HG02981 (cell line): ENCODE measurements around the gene ATP6V1C2.
"Not testable (repeated sequence)": the region's sequence is repeated elsewhere in the genome, so short reads cannot be mapped to it uniquely, and the experiment has no call there.

ENCODE experiments used
- ATAC-seq: cut with Tn5 transposase; IDR thresholded peaks from one replicate; pipeline ENCODE4 v1.9.1; 2021; ENCODE audit warnings: mild to moderate bottlenecking, moderate library complexity; ENCODE audit not compliant: unreplicated experiment

ATP6V1C2 gene

GRCh38 chr2:10765461-10765860 lies 44.0 kb downstream of the ATP6V1C2 start:
- ATAC-seq: no peak

GRCh38 chr2:10765914-10766313 lies 44.5 kb downstream of the ATP6V1C2 start:
- ATAC-seq: no peak

DNA sequence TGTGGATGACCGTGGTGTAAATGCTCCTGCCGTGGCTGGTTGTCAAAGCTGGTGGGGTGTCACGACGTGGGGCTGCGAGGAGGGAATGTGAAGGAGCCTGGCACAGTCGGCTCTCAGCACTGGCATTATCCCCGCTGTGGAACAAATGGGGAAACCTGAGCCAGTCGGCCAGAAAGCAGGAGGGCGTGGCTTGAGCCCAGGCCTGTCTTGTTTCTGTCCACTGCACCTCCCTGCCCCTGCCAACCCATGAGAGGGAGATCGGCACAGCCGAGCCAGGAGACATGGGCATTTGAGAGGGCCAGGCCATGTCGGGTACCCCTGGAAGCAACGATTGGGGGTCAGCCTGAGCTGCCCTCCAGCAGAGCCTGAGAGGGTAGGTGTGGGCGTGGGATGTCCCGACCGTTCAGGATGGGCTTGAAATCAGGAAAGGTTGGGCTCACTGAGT lies 46.7 kb downstream of the ATP6V1C2 start:
- no peak for ATAC-seq

GRCh38 chr2:10770956-10771750 lies 49.7 kb downstream of the ATP6V1C2 start:
- ATAC-seq: no peak

DNA sequence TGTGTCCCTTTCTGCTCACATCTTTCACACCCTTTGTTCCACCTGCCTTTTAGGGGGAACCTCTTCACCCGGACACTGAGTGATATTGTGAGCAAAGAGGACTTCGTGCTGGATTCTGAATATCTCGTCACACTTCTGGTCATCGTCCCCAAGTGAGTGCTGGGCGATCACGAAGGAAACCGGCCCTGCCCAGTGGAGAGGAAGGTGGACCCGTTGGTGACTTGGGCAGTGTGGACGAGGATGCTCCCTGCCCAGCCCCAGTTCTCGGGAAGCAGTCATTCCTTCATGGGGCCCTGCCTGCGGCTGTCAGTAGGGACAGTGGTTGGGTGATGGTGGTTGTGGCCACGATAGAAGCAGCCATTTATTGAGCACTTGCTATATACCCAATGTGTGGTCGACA lies 50.4 kb downstream of the ATP6V1C2 start:
- no peak for ATAC-seq

DNA sequence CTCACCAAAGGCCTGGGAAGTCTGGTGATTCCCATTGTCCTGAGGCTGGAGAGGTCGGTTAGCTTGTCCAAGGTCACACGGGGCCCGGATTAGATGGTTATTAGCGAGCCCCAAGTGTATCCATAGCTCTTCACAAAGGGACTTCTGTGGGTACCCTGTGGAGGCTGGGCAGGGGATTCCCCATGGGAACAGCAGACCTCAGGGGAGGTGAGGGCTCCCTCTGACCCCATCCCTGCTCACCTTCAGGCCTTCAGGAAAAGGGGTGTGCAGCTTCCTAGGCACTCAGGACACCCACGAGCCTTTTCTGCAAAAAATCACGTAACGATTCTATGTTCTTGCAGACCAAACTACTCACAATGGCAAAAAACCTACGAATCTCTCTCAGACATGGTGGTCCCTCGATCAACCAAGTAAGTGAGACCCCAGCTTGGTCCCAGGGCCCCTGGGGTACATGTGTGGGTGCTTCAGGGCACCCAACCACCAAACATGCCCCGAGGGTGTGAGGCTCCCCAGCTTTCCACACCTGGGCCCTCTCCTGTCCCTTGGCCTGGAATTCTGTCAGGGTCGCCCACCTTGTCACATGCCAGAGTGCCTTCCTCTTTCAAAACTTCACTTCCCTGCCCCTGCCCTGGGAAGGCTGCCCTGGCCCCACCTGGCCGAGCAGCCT lies 50.9 kb downstream of the ATP6V1C2 start:
- no peak for ATAC-seq

DNA sequence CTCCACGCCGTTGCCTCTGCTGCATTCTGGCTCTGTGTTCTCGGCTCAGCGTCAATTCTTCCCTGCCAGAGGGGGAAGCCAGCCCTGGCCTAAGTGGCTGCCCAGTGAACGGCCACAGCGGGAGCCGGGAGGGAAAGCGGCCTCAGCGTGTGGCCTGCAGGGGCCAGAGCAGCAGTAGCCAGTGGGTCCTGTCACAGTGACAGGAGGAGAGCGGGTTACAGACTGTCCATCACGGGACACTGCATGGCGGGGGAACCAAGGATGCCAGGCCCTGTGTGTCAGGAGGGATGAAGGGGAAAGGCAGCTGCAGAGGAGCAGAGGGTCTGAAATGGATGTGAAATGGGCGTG lies 51.4 kb downstream of the ATP6V1C2 start:
- no peak for ATAC-seq

GRCh38 chr2:10773821-10774341 lies 52.5 kb downstream of the ATP6V1C2 start:
- ATAC-seq: no peak

GRCh38 chr2:10774394-10774793 lies 53.0 kb downstream of the ATP6V1C2 start:
- ATAC-seq: no peak

DNA sequence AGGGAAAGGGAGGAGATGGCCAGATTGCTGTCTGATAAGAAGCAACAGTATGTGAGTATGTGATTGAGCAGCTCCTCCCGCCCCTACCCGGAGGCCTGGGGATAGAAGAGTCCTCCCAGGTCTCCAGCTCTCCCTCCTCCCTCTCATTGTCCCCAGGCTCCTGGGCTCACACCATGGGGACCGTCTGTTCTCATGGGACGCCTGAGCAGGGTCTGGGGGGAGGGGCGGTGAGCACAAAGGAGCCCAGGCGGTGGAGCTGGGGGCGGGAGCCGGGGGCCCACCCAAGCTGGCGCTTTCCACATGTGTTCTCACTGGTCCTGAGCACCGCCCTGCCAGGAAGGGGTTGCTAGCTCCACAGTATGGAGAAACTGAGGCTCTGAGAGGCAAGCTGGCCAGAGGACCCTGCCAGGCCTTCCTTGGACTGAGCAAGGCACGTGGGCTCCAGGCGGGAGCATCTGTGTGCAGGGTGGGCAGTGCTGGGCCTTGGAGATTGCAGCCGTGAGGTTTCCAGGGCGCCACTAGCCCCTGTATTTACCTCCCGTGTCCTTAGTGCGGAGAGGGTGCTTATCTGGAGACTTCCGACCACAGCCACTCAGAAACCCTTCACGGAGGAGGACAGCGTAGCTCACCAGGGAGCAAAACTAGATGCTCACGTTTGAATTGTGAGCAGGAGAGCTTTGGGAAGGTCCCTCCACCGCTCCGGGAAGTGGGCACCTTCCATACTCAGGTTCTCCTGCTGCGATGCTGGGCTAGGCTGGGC lies 53.8 kb downstream of the ATP6V1C2 start:
- no peak for ATAC-seq

DNA sequence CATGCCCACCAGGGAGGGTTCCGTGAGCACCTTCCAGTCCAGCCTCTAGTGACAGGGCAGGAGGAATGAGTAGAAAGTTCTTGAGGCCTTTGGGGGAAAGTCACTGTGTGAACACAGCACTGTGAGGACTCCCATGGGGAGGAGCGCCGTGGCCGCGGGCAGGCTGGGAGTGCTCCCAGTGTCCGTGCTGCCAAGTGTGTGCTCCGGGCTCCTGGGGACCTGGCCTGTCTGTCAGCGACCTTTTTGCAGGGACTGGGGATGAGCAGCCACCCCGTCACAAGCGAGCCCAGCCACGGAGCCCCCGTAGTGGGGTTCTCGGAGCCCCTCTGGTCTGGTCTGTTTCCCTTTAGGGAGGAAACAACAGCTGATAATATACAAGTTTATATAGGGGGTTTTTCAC lies 54.4 kb downstream of the ATP6V1C2 start:
- no peak for ATAC-seq

- no peak for ATAC-seq
Measured at GRCh38 chr2:10776231-10776977, 55.0 kb downstream of the ATP6V1C2 start.

DNA sequence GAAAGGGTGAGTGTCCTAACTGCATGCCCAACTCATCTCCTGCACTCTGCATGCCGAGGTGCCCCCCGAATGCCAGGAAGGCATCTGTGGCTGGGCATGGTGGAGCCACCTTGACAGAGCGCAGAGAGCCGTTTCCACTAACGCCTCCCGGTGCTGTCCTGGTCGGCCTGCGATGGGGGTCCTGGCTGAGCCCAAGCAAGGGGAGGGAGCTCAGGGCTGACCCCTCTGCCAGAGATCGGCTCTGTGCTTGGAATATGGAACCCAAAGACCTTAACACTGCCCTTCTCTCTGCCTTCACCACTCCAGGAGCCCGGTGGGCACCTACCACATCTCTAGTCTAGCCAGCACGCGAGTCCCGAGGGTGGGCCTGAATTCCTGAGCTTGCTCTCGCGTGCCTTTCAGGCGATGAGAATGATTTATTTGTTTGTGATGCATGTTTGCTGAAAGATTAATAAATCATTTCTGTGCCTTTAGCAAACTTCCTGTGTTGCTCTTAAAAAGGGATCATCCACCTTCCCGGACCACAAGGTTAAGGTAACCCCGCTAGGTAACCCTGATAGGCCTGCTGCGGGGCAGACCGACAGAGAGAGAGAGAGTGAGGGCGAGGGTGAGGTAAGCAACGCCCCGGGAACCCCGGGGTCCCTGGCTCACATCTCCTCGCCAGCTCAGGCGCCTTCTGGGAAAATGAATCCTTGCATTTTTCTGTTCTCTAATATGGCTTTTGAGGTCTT lies 55.8 kb downstream of the ATP6V1C2 start:
- no peak for ATAC-seq

DNA sequence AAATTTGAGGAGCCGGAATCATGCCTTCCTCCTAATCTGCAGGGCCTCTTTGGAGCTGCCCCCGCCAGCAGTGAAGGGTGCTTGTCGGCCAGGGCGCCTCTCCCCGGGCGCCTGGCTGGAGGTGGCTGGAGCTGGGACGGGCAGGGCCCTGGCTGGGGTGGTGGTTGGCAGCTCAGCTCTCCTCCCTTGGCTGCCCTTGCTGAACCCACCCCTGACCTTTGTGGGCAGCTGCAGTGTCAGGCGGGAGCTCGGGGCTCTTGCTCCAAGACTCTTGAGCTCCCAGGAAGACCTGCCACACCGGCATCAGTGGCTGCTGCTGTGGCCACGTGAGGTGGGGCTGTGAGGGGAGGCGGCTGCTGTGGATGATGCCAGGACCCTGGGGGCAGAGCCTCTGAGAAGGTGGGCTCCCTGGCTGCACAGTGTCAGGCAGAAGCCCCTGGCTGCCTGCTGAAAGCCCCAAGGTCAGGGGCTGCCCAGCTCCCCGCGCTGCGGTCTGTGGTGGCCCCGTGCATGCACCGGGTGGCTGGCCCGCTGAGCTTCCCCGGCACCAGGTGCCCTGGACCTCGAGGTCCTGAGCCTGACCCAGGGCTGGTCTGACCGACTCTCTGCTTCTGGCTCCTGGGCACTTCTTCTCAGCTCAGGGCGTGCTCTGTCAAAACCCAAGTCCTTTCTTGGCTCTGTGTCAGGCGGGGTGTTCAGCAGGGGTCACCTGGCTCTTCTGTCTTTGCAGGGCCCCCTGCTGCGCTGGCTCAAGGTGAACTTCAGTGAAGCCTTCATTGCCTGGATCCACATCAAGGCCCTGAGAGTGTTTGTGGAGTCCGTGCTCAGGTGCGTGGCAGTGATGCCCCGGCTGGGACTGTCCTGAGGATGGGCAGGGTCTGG lies 56.7 kb downstream of the ATP6V1C2 start:
- no peak for ATAC-seq

DNA sequence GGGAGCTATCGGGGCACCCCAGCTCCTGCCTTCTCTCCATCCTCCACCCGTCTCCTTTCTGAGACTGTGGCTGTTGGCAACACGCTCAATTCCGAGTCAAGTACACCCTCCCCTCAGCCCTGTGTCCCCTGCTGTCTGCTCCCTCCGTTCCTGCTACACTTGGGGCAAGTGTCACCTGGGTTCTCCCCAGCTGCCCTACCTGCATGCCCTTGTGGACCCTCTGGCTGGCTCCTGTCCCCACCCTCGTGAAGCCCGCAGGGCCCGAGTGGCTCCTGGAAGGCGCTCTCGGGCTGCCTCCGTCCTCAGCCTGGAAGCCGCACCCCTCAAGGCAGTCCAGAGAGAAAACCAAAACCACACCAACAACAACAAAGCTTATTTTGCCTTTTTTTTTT lies 57.3 kb downstream of the ATP6V1C2 start:
- no peak for ATAC-seq

- no peak for ATAC-seq
Measured at GRCh38 chr2:10779776-10780490, 58.5 kb downstream of the ATP6V1C2 start.

DNA sequence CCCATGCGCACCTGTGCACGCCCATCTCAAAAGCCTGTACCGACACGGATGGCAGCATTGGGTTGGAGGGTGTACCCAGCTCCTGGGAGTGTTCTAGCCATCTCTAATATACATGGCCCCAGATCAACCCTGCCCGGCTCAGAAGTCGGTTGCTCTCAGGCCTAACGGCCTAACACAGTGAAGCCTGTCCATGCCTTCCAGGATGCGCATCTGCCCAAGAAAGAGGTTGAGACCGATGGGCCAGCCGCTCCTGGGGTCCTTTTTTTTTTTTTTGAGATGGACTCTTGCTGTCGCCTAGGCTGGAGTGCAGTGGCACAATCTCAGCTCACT lies 59.0 kb downstream of the ATP6V1C2 start:
- ATAC-seq: no peak

DNA sequence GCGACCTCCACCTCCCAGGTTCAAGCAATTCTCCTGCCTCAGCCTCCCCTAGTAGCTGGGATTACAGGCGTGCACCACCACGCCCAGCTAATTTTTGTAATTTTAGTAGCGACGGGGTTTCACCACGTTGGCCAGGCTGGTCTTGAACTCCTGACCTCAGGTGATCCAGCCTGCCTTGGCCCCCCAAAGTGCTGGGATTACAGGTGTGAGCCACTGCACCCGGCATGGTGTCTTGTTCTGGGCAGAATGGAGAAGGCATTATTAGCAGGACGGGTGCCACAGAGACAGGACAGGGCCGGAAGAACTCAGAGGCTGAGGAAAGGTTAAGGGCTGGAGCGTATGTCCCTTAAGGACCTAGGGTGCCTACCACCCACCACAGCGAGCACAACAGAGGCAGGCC lies 59.4 kb downstream of the ATP6V1C2 start:
- not testable (repeated sequence) for ATAC-seq

GRCh38 chr2:10781746-10782145 lies 60.3 kb downstream of the ATP6V1C2 start:
- ATAC-seq: no peak
